Measurements from ENCODE around the gene GRID2.

The GRID2 gene

DNA sequence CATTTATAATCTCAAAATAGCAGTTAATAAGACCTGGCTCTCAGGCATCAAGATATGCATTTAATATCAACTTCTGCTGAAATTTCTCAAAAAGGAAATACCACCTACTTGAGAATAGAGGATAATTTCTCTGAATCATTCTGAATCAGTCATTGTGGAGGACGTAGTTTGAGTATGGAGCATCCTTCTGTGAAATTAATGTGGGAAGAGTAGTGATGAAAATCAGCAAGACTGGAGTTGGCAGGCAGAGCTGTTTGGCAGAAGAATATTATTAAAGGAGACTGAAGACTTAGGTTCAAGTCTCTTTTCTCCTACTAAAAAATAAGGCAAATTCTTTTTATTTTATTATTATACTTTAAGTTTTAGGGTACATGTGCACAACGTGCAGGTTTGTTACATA, 1199.2 kb downstream of the GRID2 start:
- DNase-seq (ENCODE audit: low read depth in 2 of 2), result no peak

DNA sequence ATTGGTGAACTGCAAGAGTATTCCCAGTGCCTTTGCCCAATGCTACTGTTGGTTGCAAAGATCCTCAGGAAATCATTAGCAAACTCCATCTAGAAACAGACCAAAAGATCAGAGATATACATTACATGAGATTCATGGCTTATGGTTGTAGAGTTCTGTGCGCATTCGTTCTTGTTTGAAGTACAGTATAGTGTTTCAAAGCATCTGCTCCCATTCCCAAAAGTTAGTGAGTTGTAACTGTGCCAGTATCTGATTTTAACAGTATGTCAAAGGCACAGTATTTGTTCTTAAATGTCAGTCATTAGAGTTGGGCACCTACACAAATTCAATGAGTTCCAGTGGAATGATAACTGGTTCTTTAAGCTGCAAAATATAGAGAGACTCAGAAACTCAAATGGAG, 1210.1 kb downstream of the GRID2 start:
- no peak for DNase-seq (ENCODE audit: low read depth in 2 of 2)

DNA sequence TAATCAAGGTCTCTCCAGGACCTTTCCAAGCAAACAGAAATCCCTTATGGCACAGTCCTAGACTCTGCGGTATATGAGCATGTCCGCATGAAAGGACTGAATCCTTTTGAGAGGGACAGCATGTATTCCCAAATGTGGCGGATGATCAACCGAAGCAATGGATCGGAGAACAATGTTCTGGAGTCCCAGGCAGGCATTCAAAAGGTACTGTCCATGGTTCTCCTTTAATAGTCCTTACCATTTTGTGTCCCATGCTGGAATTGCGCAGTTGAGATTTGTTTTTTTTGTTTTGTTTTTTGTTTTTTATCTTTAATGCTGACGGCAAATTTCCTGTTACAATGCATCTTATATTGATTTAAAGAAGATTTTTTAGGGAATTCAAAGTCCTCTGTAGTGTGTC, 1211.4 kb downstream of the GRID2 start:
- DNase-seq (ENCODE audit: low read depth in 2 of 2), result no peak

DNA sequence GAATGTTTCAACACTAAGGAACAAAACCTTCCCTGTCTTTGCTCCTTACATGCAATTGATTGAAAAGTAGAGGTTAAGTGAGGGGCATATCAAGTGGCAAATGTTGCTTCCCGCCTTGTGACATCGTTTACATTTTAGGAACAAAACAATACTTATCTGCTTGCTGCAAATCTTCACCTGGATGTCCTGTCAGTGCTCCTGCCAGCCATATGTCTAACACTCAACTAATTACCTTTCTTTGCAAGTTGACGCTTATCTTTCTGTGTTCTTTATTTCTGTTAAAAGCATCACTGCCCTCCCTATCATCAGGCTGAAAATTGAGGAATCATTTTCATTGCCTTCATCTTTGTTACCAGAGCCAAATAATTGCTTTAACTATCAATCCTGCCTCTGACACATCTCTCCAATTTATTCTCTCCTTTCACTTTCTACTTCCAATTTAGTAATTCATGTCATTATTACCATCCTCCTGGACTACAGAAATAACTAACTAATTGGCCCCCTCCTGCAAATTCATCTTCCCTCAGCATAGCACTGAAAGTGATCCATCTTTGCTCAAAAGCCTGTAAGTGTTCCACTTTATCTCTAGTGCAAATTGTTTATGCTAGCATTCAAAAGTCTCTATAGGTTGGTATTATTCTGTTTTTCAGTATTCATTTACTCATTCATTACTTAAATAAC, 1226.1 kb downstream of the GRID2 start:
- DNase-seq (ENCODE audit: low read depth in 2 of 2), result no peak

DNA sequence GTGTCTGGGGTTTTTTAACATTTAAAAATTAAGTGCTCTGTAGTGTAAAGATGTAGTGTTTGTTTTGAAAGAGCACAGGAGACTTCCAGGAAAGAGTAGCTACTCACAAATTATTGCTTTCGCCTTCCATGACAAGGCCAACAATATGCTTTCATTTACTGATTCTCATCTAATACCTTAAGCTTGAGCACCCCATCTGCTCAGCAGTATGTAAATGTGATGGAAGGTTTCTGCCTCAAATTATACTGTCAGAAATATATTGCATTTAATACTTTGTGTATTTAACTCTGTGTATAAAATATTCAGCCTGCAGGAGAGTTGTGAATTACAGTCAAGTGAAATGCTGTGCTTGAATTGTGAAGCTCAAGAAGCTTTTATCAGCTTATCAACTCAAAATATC, 1228.5 kb downstream of the GRID2 start:
- DNase-seq (ENCODE audit: low read depth in 2 of 2), result no peak

DNA sequence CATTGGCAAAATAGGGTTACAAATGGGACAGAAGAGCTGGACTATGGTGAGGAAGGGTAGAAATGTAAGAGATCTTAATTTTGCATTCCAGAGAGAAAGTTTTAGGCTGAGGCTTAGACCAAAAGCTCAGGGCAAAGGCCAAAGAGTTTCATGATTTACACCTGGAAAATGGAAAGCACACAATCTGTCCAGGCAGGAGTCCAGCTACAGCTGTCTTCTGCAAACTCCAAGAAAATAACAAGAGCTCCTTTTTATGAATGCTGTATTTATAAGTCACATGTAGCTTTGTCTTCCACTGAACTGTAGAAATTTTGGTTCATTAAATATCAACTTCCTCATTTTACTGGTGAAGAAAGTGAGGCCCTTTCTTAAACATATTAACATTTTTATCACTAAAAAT, 1236.8 kb downstream of the GRID2 start:
- DNase-seq (ENCODE audit: low read depth in 2 of 2), result no peak

DNA sequence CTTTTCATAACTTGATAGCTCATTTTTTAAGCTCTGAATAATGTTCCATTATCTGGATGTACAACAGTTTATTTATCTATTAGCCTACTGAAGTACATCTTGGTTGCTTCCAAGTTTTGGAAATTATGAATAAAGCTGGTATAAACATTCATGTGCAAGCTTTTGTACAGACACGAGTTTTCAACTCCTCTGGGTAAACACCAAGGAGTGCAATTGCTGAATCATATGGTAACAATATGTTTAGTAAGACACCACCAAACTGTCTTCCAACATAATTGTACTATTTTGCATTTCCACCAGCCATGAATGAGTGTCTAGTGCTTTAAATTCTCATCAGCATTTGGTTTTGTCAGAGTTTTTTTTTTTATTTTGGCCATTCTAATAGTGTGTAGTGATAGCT, 1258.1 kb downstream of the GRID2 start:
- DNase-seq (ENCODE audit: low read depth in 2 of 2), result no peak

DNA sequence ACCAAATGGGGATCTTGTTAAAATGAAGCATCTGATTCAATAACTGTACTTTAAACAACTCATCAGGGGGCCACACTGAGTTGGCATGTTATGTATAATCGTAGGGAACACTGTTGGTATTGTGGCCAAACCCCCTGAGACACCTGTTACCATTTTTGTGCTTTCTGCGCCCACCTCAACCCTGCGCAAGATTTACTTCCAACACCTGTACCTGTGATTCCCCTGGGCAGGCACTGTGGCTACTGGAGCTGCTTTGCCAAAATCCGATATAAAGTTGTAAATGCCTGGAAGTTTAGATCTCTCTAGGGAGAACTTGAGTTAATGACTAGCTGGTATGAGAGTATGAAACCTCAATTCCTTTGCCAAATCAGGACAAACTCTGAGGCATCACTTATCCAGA, 1265.0 kb downstream of the GRID2 start:
- no peak for DNase-seq (ENCODE audit: low read depth in 2 of 2)

DNA sequence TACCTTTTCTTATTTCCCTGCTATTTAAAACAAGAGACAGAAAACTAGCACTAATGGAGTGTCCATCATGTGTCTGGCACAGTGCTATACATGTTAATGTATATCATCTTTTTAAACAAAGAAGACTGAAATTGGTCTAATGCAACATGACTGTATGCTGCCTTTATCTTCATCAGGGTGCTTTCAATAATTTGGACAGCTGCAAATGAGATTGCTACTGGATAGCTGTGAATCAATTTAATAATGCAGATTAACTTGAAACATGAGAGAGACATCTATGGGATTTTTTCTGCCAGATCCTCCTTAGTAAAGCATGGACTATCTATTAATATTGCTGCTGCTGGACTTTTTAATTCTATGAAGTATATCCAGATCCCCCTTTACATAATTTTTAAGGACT, 1269.5 kb downstream of the GRID2 start:
- no peak for DNase-seq (ENCODE audit: low read depth in 2 of 2)

DNA sequence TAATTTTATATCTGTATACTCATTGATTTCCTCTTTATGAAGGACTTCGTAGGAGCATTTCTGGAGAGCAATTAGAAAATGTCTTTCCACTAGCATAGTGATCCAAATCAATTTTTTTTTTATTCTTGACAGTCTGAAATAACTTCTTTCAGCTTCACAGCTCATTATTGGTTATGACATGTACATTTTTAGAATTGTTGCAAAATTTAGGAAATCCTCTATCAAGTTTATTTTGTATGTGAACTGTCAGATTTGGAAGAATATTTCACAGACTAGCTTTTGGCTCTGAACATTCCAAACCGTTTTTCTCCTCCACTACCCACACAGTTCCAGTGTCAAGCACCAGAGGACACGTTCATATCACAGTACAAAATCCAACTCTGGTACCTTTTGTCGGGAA, 1275.2 kb downstream of the GRID2 start:
- DNase-seq (ENCODE audit: low read depth in 2 of 2), result no peak

DNA sequence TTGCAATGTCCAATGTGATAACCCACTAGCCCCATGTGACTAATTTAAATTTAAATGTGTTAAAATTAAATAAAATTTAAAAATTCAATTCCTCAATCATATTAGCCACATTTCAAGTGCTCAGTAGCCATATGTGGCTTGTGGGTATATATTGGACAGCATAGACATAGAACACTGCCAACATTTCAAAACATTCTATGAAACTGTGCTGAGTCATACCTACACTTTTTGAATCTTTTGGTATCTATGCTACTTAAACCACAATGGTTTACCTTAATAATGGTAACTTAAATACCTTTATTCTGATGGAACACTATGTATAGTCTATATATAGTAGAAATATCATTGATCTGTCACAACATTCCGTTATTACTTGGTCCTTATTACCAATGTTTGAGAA, 1301.4 kb downstream of the GRID2 start:
- no peak for DNase-seq (ENCODE audit: low read depth in 2 of 2)

DNA sequence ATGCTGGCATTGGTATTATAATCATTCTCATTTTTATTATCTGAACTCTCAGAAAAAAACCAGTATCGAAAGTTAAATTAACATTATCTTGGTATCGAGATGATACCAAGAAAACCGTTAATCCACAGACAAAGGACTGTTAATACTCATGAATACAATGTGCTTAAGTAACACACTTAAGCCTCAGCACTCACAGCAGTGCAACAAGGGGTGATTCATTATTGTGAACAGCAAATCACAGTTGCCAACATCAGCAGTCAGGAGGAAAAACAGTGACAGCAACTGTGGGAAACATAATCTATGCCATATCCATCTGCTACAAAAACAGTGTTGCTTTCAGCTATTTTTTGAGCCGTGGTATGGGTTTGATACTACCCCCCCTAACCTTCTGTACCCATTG, 1313.8 kb downstream of the GRID2 start:
- no peak for DNase-seq (ENCODE audit: low read depth in 2 of 2)

DNA sequence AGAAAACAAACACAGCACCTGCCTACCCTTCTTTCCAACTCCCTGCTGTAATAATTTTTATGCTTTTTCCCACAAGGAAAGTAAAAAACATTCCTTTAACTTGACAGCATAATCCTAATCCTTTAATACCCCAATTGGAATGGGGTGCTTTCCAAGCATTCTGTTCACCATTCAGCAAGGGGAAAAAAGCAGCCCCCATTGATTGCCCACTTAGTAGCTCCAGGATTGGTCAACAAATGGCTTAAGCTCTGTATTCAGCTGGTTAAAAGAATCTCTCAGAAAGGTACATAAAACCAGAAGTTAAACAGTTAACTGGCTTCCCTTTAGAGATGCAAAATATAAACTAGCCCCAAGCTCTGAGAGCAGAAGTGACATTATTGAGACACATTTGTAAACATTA, 1330.0 kb downstream of the GRID2 start:
- DNase-seq (ENCODE audit: low read depth in 2 of 2), result no peak

DNA sequence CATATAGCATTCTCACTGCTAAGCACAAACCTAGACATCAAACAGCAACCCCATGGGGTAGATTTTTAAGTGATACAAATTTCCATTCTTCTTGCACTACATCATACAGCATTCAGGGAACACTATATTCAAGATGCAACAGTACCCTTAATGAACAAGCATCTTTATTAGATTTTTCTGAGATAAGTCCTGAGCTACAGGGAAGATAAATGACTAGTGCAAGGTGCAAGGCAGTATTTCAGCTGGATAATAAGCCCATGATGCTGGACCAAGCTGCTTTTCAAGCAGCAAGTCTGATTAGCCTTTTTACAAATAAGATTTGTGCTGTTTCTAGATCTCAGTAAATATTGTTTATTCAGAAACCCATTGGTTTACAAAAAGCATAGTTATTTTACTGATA, 1332.2 kb downstream of the GRID2 start:
- DNase-seq (ENCODE audit: low read depth in 2 of 2), result no peak

DNA sequence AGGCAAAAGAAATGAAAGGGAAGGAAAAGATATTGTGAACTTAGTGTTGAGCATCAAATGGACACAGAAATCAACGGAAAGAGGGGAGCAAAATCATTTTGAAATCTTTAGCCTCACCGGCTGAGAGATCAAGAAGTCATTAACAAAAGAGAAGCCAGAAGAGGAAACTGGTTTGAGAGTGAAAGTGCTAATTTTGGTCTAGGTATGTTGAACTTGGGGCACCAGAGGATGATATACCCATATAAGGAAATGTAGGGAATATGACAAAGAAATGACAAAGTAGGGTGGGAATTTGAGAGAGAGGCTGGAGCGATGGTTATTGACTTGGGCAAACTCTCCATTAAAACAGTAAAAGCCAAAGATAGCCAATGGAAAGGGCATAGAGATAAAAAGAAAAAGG, 1341.4 kb downstream of the GRID2 start:
- DNase-seq (ENCODE audit: low read depth in 2 of 2), result no peak

DNA sequence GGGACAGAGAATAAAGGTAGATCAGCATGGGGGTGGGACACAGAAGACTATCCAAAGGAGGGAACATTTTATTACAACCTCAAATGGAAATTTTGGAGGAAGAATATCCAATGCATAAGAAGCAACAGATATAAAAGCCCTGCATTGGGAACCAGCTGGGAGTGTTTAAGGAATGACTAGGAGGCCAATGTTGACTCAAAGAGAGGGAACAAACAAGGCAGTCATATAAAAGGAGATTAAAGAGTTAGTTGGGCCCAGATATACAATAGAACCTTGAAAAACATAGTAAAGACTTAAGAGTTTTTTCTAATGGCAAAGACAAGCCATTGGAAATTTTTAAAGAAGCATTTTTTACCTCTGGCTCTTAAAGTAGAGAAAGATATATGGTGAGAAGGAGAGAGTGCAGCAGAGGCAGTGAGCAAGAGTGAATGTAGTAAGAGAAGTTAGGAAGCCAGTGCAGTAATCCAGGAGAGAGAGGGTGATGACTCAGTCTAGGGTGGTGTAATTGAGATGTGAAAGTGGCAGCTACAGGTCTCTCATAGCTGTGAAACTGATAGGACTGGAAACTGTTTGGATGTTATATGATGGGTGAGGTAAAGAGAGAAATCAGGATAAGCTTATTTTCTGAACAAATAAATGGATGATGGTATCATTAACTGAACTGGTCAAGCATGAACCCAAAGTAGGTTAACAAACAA, 1342.6 kb downstream of the GRID2 start:
- no peak for DNase-seq (ENCODE audit: low read depth in 2 of 2)

DNA sequence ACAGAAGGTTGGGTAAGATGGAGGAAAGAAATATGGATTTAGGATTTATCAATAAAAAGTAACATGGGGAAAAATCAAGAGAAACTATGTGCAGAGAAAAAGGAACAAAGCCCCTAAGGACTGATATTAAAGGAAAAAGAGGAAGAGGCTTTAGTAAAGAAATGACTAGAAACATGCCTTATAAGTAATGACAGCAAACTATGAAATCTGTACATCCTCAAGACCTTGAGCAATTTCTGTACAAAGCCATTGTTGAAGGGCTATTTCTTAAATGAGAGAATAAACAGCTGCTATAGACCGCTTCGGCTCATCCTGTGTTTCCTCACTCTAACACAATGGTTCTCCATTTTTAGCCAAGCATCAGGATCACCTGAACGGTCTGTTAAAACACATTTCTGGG, 1344.5 kb downstream of the GRID2 start:
- DNase-seq (ENCODE audit: low read depth in 2 of 2), result no peak

DNA sequence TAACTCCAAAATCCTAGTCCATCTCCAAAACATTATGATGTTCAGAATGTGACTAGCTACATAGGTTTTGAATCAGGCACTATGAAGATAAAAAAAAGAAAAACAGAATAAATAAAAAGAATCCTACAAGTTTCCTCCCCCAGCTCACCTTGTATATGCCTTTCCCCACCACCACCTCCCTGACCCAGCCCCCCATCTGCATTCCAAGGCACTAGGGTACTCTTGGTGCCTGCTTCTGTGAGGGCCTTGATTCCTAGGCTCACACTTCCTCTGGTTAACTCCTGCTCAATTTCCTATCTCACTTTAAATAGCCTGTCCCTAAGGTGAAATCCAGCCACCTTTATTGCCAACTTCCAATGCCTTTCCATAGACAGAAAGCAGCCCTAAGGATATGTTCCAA, 1346.1 kb downstream of the GRID2 start:
- DNase-seq (ENCODE audit: low read depth in 2 of 2), result no peak

DNA sequence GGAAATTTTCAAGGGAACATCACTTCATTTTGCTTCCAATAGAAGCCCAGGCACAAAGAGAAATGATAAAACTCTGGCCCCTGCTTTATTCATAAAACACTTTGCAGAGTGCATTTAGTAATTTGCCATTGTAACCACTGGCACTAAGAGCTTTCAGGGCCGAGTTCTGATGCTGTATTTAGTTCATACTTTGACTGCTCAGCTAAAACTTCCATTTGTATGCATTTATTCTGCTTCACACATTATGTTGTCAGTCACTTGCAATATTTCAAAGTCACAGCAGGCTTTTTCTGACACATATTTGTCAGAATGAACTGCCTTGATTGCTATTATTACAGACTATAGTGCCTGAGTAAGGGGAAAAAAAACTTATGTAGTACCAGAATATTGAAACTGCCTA, 1350.4 kb downstream of the GRID2 start:
- DNase-seq (ENCODE audit: low read depth in 2 of 2), result no peak

DNA sequence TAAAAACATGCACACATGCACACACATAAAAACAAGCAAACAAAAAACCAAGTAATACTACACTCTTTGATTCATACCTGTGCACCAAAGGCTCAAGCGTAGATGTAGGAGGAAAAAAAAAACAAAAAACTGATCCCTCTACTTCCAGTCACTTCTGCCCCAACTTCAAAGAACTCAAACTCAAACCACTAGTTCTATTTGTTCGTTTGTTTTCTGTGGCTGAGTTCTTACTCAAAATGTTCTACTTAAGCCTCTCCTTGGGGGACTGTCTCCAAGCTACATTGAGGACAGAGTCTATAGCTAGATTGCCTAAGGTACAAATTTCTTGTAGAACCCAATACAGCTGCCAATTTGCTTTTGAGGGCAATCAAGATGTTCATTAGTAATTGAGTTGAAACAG, 1353.8 kb downstream of the GRID2 start:
- no peak for DNase-seq (ENCODE audit: low read depth in 2 of 2)

DNA sequence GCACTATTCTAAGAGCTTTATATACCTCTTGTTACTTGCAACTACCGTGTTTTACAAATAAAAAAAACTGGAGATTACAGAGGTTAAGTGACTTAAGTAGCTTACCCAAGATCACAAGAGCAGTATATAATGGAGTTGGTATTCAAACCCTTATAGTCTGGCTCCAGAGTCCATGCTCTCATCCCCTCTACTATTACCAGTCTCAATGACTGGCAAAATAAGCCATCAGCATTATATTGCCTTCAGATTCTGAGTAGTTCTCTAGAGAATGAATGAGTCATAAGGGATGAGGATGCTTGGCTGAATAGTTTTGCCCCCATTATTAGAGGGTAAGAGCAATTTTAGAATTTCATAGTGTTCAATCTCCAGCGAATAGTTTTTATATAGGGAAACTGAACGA, 1354.7 kb downstream of the GRID2 start:
- DNase-seq (ENCODE audit: low read depth in 2 of 2), result no peak

DNA sequence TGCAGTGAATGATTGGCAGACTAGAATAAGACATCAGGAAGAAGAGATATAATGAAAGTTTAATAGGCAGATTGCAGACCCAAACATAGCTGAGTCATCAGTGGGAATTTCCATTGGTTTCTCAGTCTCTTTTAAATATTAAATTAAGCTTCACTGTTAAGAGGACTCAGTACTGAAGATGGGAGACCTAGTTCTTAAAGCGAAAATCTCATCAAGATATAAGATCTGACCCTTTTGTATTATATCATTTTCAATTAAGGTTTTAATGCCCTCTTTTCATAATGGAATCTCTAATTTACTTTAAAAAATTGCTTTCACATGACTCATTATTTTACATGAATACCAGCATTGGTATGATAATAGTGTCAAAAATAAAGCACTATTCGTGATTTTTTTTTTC, 1355.9 kb downstream of the GRID2 start:
- DNase-seq (ENCODE audit: low read depth in 2 of 2), result no peak

DNA sequence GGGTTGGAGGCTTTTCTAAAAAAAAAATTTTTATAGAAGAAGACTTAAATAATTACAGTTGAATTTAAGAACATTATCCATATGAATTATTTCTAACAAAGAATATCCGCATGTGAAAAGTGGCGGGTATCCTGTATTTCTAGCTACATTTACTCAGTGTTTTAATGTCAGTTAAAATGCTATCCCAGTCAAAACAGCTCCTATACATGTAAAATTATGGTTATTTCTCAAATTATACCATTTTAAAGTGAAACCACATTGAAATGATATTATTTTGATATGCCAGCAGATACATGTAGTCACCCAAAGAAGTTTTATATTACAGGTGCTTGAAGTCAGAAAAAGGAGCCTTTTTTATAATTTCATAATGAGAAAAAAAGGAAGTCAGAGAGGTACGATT, 1356.3 kb downstream of the GRID2 start:
- no peak for DNase-seq (ENCODE audit: low read depth in 2 of 2)

DNA sequence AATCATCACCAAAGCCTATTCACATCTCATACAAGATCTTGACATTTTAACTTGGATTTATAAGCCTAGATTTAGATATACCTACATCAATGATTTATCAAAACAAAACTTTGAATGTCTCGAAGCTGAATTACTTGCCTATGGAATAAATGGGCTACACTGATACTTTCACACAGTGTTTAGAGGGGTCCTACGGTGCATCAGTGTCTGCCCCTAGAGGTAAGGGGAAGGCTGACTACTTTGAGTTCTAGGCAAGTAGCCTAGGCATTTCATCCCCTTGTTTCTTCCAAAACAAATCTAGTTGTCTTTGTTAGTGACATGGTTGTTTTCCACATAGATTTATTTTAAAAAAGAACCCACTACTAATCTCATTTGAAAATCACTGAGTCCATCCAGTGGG, 1366.7 kb downstream of the GRID2 start:
- no peak for DNase-seq (ENCODE audit: low read depth in 2 of 2)
